ENCODE data around the gene SNX5.

Gene SNX5

GRCh38 chr20:17892189-17892938, 76.2 kb downstream of the SNX5 start:
- H3K9me3 ChIP-seq (ENCODE audit: control insufficient read depth in 5 of 5, low read length in 5 of 5), result peaks cover 3 to 14% (median 8%) of the 10 kb centered on the region in 5 donors
- H3K36me3 ChIP-seq (ENCODE audit: control insufficient read depth in 5 of 5, insufficient read depth in 5 of 5, low read length in 5 of 5), result no peaks in the 10 kb centered on the region
- H3K4me3 ChIP-seq (ENCODE audit: low read depth in 1 of 5, low read length in 5 of 5), result no peak overlapping the region
- H3K9ac ChIP-seq (ENCODE audit: low read length in 5 of 5), result no peak overlapping the region
- H3K27me3 ChIP-seq (ENCODE audit: control insufficient read depth in 5 of 5, insufficient read depth in 4 of 5, low read length in 5 of 5), result no peaks in the 10 kb centered on the region
- H3K4me1 ChIP-seq (ENCODE audit: control insufficient read depth in 5 of 5, insufficient read depth in 5 of 5, low read length in 5 of 5), result peaks cover 3 to 40% (median 28%) of the 10 kb centered on the region in 5 donors
- no peak overlapping the region for H3K27ac ChIP-seq (ENCODE audit: low read depth, low read length)

All from subcutaneous abdominal adipose tissue (tissue), 5 donors.